ENCODE results near the gene PPP1R3D. TPM values are rescaled to one million over a fixed set of nuclear protein-coding genes. Genes with fewer than 3 reads are reported as not detected.

The PPP1R3D gene
- total RNA-seq, 1 experiment from 2014 or later: 3.1 TPM

DNA sequence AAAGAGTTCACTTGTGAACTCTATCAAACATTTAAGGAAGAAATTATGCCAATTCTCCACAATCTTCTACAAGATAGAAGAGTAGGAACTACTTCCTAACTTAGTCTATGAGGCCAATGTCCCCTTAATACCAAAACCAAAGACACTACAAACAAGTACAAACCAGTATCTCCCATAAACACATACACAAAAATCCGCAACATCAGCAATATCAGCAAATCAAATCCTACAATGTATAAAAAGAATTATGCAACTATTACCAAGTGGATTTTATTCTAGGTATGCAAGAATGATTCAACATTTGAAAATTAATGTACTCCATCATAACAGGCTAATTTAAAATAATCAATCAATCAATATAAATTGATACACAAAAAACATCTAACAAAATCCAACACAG is 52.1 kb downstream of the PPP1R3D start:
- Histone ChIP-seq H4K20me1 (ENCODE audit: control insufficient read depth, insufficient read depth, insufficient read length) (no peaks in the 10 kb centered on the region), H3K4me2 (ENCODE audit: insufficient read depth, insufficient read length, low read length) (no peak overlapping the region), H3T11ph (ENCODE audit: low read length) (no peak overlapping the region), H3K23ac (ENCODE audit: insufficient read length, low read depth, low read length) (no peak overlapping the region), H3K9ac (ENCODE audit: extremely low read depth, insufficient read length, low read length) (no peak overlapping the region), H3K27me3 (ENCODE audit: insufficient read depth, low read length) (no peaks in the 10 kb centered on the region), H2BK20ac (ENCODE audit: low read depth, low read length, poor library complexity, severe bottlenecking) (no peak overlapping the region), H3K23me2 (ENCODE audit: insufficient read length, low read depth, low read length, poor library complexity, severe bottlenecking) (no peaks in the 10 kb centered on the region), H2BK15ac (ENCODE audit: low read depth, low read length) (no peak overlapping the region), H3K9me3 (ENCODE audit: control insufficient read depth, low read depth, low read length) (no peaks in the 10 kb centered on the region), H2BK12ac (ENCODE audit: insufficient read length, low read depth, low read length) (no peak overlapping the region), H4K8ac (replicated peaks; ENCODE audit: insufficient read length, low read depth, low read length) (no peak overlapping the region), H3K79me2 (ENCODE audit: insufficient read depth, low read length) (no peaks in the 10 kb centered on the region), H4K91ac (ENCODE audit: insufficient read length, low read depth, low read length) (no peak overlapping the region), H3K56ac (ENCODE audit: insufficient read length, low read depth, low read length) (no peak overlapping the region), H3K14ac (ENCODE audit: insufficient read depth, low read length) (no peak overlapping the region), H2BK5ac (ENCODE audit: insufficient read length, low read length) (no peak overlapping the region), H3K18ac (ENCODE audit: insufficient read length, low read depth, low read length) (no peak overlapping the region), H3K4ac (ENCODE audit: low read depth, low read length) (no peak overlapping the region), H2AK5ac (ENCODE audit: insufficient read length, low read length) (no peak overlapping the region), H2AFZ (ENCODE audit: low read length) (no peak overlapping the region), H3K79me1 (ENCODE audit: insufficient read depth, low read depth, low read length, poor library complexity, severe bottlenecking) (no peaks in the 10 kb centered on the region), H3K4me1 (ENCODE audit: insufficient read depth, low read length) (no peaks in the 10 kb centered on the region), H3K27ac (ENCODE audit: insufficient read length, low read depth, low read length) (no peak overlapping the region), H2BK120ac (ENCODE audit: low read depth, low read length, poor library complexity, severe bottlenecking) (no peak overlapping the region), H4K5ac (ENCODE audit: insufficient read length, low read depth, low read length) (no peak overlapping the region)
- H3K4me3 Mint-ChIP-seq: no peak overlapping the region
- H3K36me3 Mint-ChIP-seq (ENCODE audit: insufficient read depth in 1 of 3, low read depth in 3 of 3): no peaks in the 10 kb centered on the region
- TF ChIP-seq, protein P1, sequence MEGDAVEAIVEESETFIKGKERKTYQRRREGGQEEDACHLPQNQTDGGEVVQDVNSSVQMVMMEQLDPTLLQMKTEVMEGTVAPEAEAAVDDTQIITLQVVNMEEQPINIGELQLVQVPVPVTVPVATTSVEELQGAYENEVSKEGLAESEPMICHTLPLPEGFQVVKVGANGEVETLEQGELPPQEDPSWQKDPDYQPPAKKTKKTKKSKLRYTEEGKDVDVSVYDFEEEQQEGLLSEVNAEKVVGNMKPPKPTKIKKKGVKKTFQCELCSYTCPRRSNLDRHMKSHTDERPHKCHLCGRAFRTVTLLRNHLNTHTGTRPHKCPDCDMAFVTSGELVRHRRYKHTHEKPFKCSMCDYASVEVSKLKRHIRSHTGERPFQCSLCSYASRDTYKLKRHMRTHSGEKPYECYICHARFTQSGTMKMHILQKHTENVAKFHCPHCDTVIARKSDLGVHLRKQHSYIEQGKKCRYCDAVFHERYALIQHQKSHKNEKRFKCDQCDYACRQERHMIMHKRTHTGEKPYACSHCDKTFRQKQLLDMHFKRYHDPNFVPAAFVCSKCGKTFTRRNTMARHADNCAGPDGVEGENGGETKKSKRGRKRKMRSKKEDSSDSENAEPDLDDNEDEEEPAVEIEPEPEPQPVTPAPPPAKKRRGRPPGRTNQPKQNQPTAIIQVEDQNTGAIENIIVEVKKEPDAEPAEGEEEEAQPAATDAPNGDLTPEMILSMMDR (conservative IDR thresholded peaks at IDR 0.05): no peak
- no CpG with 5 or more reads among the region's 1 CpG for WGBS (ENCODE audit: extremely low coverage, insufficient read length, low lambda C conversion rate)
- H3K9me3 Mint-ChIP-seq: peaks cover 0 to 5% of the 10 kb centered on the region in 2 experiments; a peak in 2 of 5 replicates
- H3K27me3 Mint-ChIP-seq (ENCODE audit: low read depth): peaks cover 21% of the 10 kb centered on the region
- no peaks in the 10 kb centered on the region for H3K4me1 Mint-ChIP-seq
- H3K27ac Mint-ChIP-seq: no peak overlapping the region
- no peak for DNase-seq

Other genes starting within 250 kb of the PPP1R3D start
- 0.70 and 0.94 TPM in 2 replicates for gene SYCP2, start 6.7 kb downstream of the PPP1R3D start, total RNA-seq (2021)
- 22.8 and 24.5 TPM in 2 replicates for gene FAM217B, start 84 bp upstream of the PPP1R3D start, total RNA-seq (2021)
- gene CDH26, start 18.1 kb upstream of the PPP1R3D start, total RNA-seq (2021): 0.79 and 0.97 TPM in 2 replicates

Measured in H9 (cell line).